ENCODE measurements around the gene RHOJ. TPM values are rescaled to one million over a fixed set of nuclear protein-coding genes. Genes with fewer than 3 reads are reported as not detected.

RHOJ gene
- total and polyA plus RNA-seq, 2 of the 4 experiments (the other 2 are of a cell fraction), result 9.5 to 33.9 TPM

DNA sequence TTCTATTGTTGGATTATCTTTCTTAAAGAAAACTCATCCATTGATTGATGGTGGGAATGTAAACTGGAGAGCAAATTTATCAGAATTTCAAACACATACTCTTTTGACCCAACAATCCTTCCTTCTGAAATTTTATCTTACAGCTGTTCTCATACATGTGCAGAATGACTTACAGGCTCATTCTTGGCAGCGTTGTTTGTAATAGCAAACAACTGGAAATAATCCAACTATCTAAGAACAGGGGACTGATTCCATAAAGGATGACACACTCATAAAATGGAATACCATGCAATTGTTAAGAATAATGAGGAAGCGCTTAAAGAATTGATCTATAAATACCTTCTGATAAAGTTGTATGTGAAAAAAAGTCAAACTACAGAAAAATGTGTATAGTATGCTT lies 24.0 kb downstream of the RHOJ start:
- Histone ChIP-seq H2AFZ (replicated peaks; ENCODE audit: low read length, poor library complexity) (no peak overlapping the region), H4K8ac (ENCODE audit: low read depth in 2 of 2, low read length in 2 of 2) (no peak overlapping the region), H2BK20ac (ENCODE audit: low read depth, low read length) (no peak overlapping the region), H3K9ac (ENCODE audit: low read depth, low read length) (no peak overlapping the region), H2BK120ac (ENCODE audit: low read depth, low read length) (no peak overlapping the region), H2BK15ac (ENCODE audit: low read depth, low read length) (no peak overlapping the region), H3K56ac (ENCODE audit: extremely low read depth, insufficient read depth, low read length) (no peak overlapping the region), H2BK5ac (ENCODE audit: low read depth, low read length, poor library complexity, severe bottlenecking) (no peak overlapping the region), H3K4ac (ENCODE audit: low read depth, low read length) (no peak overlapping the region), H2AK5ac (ENCODE audit: low read depth, low read length) (no peak overlapping the region), H3K27ac (ENCODE audit: insufficient read depth, low read length) (no peak overlapping the region), H3K4me1 (ENCODE audit: control insufficient read depth, insufficient read depth, low read length) (no peaks in the 10 kb centered on the region), H3K18ac (ENCODE audit: low read depth, low read length) (no peak overlapping the region), H3K23ac (ENCODE audit: low read depth, low read length) (no peak overlapping the region), H4K5ac (ENCODE audit: low read depth, low read length) (no peak overlapping the region), H3K9me1 (ENCODE audit: insufficient read depth, low read length) (no peaks in the 10 kb centered on the region), H3K9me3 (ENCODE audit: control insufficient read depth, insufficient read depth, low read length) (no peaks in the 10 kb centered on the region), H3K14ac (replicated peaks; ENCODE audit: low read depth, low read length) (no peak overlapping the region), H3K79me1 (ENCODE audit: low read depth in 1 of 2, low read length in 2 of 2) (no peaks in the 10 kb centered on the region), H3K36me3 (ENCODE audit: control insufficient read depth, insufficient read depth, low read length) (no peaks in the 10 kb centered on the region), H4K20me1 (ENCODE audit: insufficient read depth, low read length) (no peaks in the 10 kb centered on the region), H2AK9ac (replicated peaks; ENCODE audit: low read depth, low read length, poor library complexity) (no peak overlapping the region), H3K27me3 (ENCODE audit: control insufficient read depth, insufficient read depth, low read length) (no peaks in the 10 kb centered on the region), H3K4me3 (ENCODE audit: insufficient read depth, low read depth, low read length) (no peak overlapping the region), H3K4me2 (ENCODE audit: low read depth, low read length) (no peak overlapping the region), H4K91ac (ENCODE audit: insufficient read depth, low read depth, low read length) (no peak overlapping the region)
- ATAC-seq (ENCODE audit: low read depth) (no peak), DNase-seq (no peak)
- TF ChIP-seq MAFK (IDR thresholded peaks at IDR 0.05; ENCODE audit: low read depth, low read length) (no peak), BHLHE40 (IDR thresholded peaks at IDR 0.05; ENCODE audit: low read depth, low read length) (no peak), RFX5 (IDR thresholded peaks at IDR 0.05; ENCODE audit: low read depth, low read length) (no peak), NFE2L2 (IDR thresholded peaks at IDR 0.05; ENCODE audit: low read depth, low read length) (no peak), CTCF (conservative IDR thresholded peaks at IDR 0.05; ENCODE audit: low read depth, low read length) (no peak)
- TF ChIP-seq, protein P1, sequence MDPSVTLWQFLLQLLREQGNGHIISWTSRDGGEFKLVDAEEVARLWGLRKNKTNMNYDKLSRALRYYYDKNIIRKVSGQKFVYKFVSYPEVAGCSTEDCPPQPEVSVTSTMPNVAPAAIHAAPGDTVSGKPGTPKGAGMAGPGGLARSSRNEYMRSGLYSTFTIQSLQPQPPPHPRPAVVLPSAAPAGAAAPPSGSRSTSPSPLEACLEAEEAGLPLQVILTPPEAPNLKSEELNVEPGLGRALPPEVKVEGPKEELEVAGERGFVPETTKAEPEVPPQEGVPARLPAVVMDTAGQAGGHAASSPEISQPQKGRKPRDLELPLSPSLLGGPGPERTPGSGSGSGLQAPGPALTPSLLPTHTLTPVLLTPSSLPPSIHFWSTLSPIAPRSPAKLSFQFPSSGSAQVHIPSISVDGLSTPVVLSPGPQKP (IDR thresholded peaks at IDR 0.05; ENCODE audit: borderline replicate concordance, low read depth, low read length), result no peak
- intact Hi-C loops (cut with micrococcal nuclease) (no loop called here), in situ Hi-C loops (cut with MboI; ENCODE audit: low sequenced_read_pairs) (no loop called here), dilution Hi-C loops (cut with HindIII; ENCODE audit: low sequenced_read_pairs, unreplicated experiment) (no loop called here)
- POLR2A ChIA-PET (ENCODE audit: unreplicated experiment), result no interaction called here
- CTCF ChIA-PET, result no interaction called here
- BruUV-seq (replicated peaks), result no TSS peak
- WGBS, 2 experiments (ENCODE audit: extremely low coverage in 2 of 2, insufficient read length in 1 of 2), result no CpG with 5 or more reads among the region's 2 CpGs

Measured in IMR-90 (cell line).